Measurements from ENCODE around the gene NMT1.

DNA sequence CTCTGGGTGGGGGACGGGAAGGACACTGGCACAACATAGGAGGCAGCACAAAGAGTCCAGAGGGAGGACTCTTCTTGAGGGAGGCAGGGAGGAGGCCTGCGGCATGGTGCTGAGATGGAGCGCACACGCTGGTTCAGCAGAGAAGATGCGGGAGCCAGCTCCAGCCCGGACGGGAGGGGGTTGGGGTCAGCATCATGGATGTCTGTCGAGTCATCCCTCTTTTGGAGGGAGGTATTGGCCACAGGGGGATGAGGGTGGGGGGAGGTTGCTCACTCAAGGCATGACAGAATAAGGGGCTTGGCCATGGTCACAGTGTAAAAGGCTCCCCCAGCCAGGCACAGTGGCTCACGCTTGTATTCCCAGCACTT is 29.0 kb upstream of the NMT1 start:
- TF ChIP-seq CTCF (conservative IDR thresholded peaks at IDR 0.05) (no peak), EZH2 (IDR thresholded peaks at IDR 0.05; ENCODE audit: low read depth) (no peak)
